H1 (cell line): ENCODE measurements around the gene BRCA1. TPM values are rescaled to one million over a fixed set of nuclear protein-coding genes. Genes with fewer than 3 reads are reported as not detected.

Experiments used
- CTCF ChIA-PET: fragments of 300-600 bp; sonication (Branson Sonifier 250); formaldehyde crosslinking; loops from one replicate; lab custom pipeline; 2021; ENCODE audit not compliant: partially characterized antibody; lab: Charles Lee
- POLR2A ChIA-PET: fragments of 300-600 bp; sonication (Branson Sonifier 250); formaldehyde crosslinking; loops from one replicate; lab custom pipeline; 2021; ENCODE audit warnings: inconsistent platforms; ENCODE audit not compliant: partially characterized antibody; lab: Charles Lee
- DNase-seq, 2 experiments: peaks; one replicate each; pipeline versions ENCODE4 v3.0.0 to v3.0.0-alpha.2; 2010 to 2022; ENCODE audit warnings: low spot score in 2 of 2, low read depth in 1 of 2, mixed read lengths in 1 of 2
- FAIRE-seq: peaks from 2 replicates; lab custom pipeline; 2011; peaks lifted over from hg19 to GRCh38; lab: Jason Lieb, UNC
- H2AFZ ChIP-seq: 2 replicates; pipeline ENCODE4 v1.8.1; 2012; ENCODE audit warnings: low read length, inconsistent platforms
- H2AK5ac ChIP-seq: 2 replicates; pipeline ENCODE4 v1.6.1; 2013; ENCODE audit warnings: low read depth, low read length
- H2BK120ac ChIP-seq: replicated peaks from 2 replicates; pipeline ENCODE3; 2013; ENCODE audit warnings: low read depth, low read length, inconsistent platforms
- H2BK12ac ChIP-seq: 2 replicates; pipeline ENCODE4 v1.6.1; 2013; ENCODE audit warnings: low read depth, low read length
- H2BK15ac ChIP-seq: 2 replicates; pipeline ENCODE4 v1.6.1; 2013; ENCODE audit warnings: low read length
- H2BK20ac ChIP-seq: 2 replicates; pipeline ENCODE4 v1.6.1; 2013; ENCODE audit warnings: low read length
- H2BK5ac ChIP-seq: 2 replicates; pipeline ENCODE4 v1.6.1; 2013; ENCODE audit warnings: low read depth, low read length
- H3K14ac ChIP-seq: 2 replicates; pipeline ENCODE4 v1.6.1; 2013; ENCODE audit warnings: inconsistent platforms; ENCODE audit not compliant: insufficient read length
- H3K18ac ChIP-seq: 2 replicates; pipeline ENCODE4 v1.6.1; 2013; ENCODE audit warnings: low read length; ENCODE audit errors: extremely low read depth
- H3K23ac ChIP-seq: 2 replicates; pipeline ENCODE4 v1.6.1; 2013; ENCODE audit warnings: inconsistent platforms; ENCODE audit not compliant: insufficient read length
- H3K23me2 ChIP-seq: 2 replicates; pipeline ENCODE4 v1.6.1; 2013; ENCODE audit warnings: low read depth, low read length
- H3K27ac ChIP-seq: 2 replicates; pipeline ENCODE4 v1.6.1; 2011; ENCODE audit warnings: low read depth, low read length, inconsistent platforms
- H3K27me3 ChIP-seq, 4 experiments: replicated peaks in 1 of 4; 1 replicate in 1 of 4; 2 replicates in 3 of 4; pipeline versions ENCODE4 v1.6.1 to v1.8.1; 2011 to 2013; ENCODE audit warnings: low read length in 3 of 4, mild to moderate bottlenecking in 3 of 4, inconsistent platforms in 2 of 4, mixed read lengths in 2 of 4, moderate library complexity in 1 of 4; ENCODE audit not compliant: control insufficient read depth in 3 of 4, insufficient read depth in 3 of 4; ENCODE audit errors: extremely low read depth in 1 of 4
- H3K36me3 ChIP-seq, 4 experiments: 2 replicates each; pipeline versions ENCODE4 v1.6.1 to v1.8.1; 2011 to 2013; ENCODE audit warnings: mild to moderate bottlenecking in 4 of 4, low read length in 3 of 4, moderate library complexity in 2 of 4, control low read depth in 1 of 4, inconsistent platforms in 1 of 4; ENCODE audit not compliant: insufficient read depth in 4 of 4, control insufficient read depth in 2 of 4
- H3K4ac ChIP-seq: replicated peaks from 2 replicates; pipeline ENCODE3; 2013; ENCODE audit warnings: low read length, low read depth, mixed read lengths, inconsistent platforms; ENCODE audit not compliant: insufficient read length
- H3K4me1 ChIP-seq, 4 experiments: replicated peaks in 1 of 4; 1 replicate in 1 of 4; 2 replicates in 3 of 4; pipeline versions ENCODE4 v1.6.1 to v1.8.1; 2011 to 2013; ENCODE audit warnings: low read length in 3 of 4, inconsistent platforms in 2 of 4, mixed read lengths in 1 of 4; ENCODE audit not compliant: insufficient read depth in 4 of 4, control insufficient read depth in 3 of 4
- H3K4me2 ChIP-seq, 2 experiments: 2 replicates each; pipeline versions ENCODE4 v1.6.1 to v1.8.1; 2011 to 2013; ENCODE audit warnings: low read depth in 2 of 2, low read length in 2 of 2, control low read depth in 1 of 2, inconsistent platforms in 1 of 2, mild to moderate bottlenecking in 1 of 2; ENCODE audit not compliant: insufficient read depth in 1 of 2
- H3K4me3 ChIP-seq, 4 experiments: fragments of 200-600, 300-600 bp in 1 of 4; sonication (generic), shearing (Covaris generic), sonication (Bioruptor Twin) in 1 of 4; 2 replicates each; pipeline versions ENCODE4 v1.5.1 to v1.8.1; 2011 to 2016; ENCODE audit warnings: low read length in 4 of 4, low read depth in 3 of 4, control low read depth in 2 of 4, inconsistent platforms in 2 of 4, mild to moderate bottlenecking in 2 of 4, mixed read lengths in 1 of 4, moderate library complexity in 1 of 4; ENCODE audit not compliant: insufficient read depth in 2 of 4; ENCODE audit errors: extremely low read depth in 1 of 4
- H3K56ac ChIP-seq: replicated peaks from 2 replicates; pipeline ENCODE3; 2013; ENCODE audit warnings: low read depth, mild to moderate bottlenecking, mixed read lengths, low read length, inconsistent platforms; ENCODE audit not compliant: insufficient read length
- H3K79me1 ChIP-seq: 2 replicates; pipeline ENCODE4 v1.6.1; 2013; ENCODE audit warnings: low read depth, low read length, control low read depth
- H3K79me2 ChIP-seq, 2 experiments: 2 replicates each; pipeline versions ENCODE4 v1.6.1 to v1.8.1; 2012 to 2013; ENCODE audit warnings: low read length in 2 of 2, mild to moderate bottlenecking in 2 of 2, inconsistent platforms in 1 of 2; ENCODE audit not compliant: insufficient read depth in 2 of 2, control insufficient read depth in 1 of 2
- H3K9ac ChIP-seq, 4 experiments: replicated peaks in 1 of 4; 1 replicate in 1 of 4; 2 replicates in 3 of 4; pipeline versions ENCODE4 v1.6.1 to v1.8.1; 2011 to 2013; ENCODE audit warnings: low read depth in 3 of 4, low read length in 3 of 4, control low read depth in 2 of 4, mild to moderate bottlenecking in 2 of 4, moderate library complexity in 2 of 4, inconsistent platforms in 1 of 4; ENCODE audit errors: extremely low read depth in 1 of 4
- H3K9me3 ChIP-seq, 2 experiments: 2 replicates each; pipeline versions ENCODE4 v1.6.1 to v1.8.1; 2012 to 2013; ENCODE audit warnings: mild to moderate bottlenecking in 2 of 2, moderate library complexity in 2 of 2, control low read depth in 1 of 2, inconsistent platforms in 1 of 2, low read depth in 1 of 2, low read length in 1 of 2, mixed read lengths in 1 of 2; ENCODE audit not compliant: insufficient read depth in 2 of 2
- H4K20me1 ChIP-seq, 2 experiments: replicated peaks in 1 of 2; 2 replicates each; pipeline versions ENCODE3 to v1.8.1; 2011 to 2013; ENCODE audit warnings: inconsistent platforms in 2 of 2, low read length in 2 of 2, mild to moderate bottlenecking in 1 of 2; ENCODE audit not compliant: insufficient read depth in 2 of 2, control insufficient read depth in 1 of 2
- H4K5ac ChIP-seq: 2 replicates; pipeline ENCODE4 v1.6.1; 2013; ENCODE audit warnings: low read length, low read depth, mixed read lengths, inconsistent platforms; ENCODE audit not compliant: insufficient read length
- H4K8ac ChIP-seq: 2 replicates; pipeline ENCODE4 v1.8.0; 2013; ENCODE audit warnings: mild to moderate bottlenecking, moderate library complexity, low read length, inconsistent platforms; ENCODE audit not compliant: insufficient read depth; ENCODE audit errors: extremely low read depth
- H4K91ac ChIP-seq: replicated peaks from 2 replicates; pipeline ENCODE3; 2013; ENCODE audit warnings: low read length, mixed read lengths, inconsistent platforms; ENCODE audit not compliant: insufficient read length
- CBX5 ChIP-seq: fragments of 300-800, 300-1000 bp; sonication (generic); IDR thresholded peaks from 2 replicates; pipeline ENCODE4 v1.7.1; 2016; ENCODE audit warnings: antibody characterized with exemption, low read length, low read depth
- E2F6 ChIP-seq: IDR thresholded peaks from 2 replicates; pipeline ENCODE4 v1.6.1; 2012; ENCODE audit warnings: inconsistent platforms
- JUND ChIP-seq: IDR thresholded peaks from 2 replicates; pipeline ENCODE4 v1.6.1; 2011; ENCODE audit warnings: mild to moderate bottlenecking, improper control_type of control experiment, low read length
- PHF8 ChIP-seq: fragments of 200-600 bp; sonication (generic); conservative IDR thresholded peaks from 2 replicates; pipeline ENCODE4 v1.7.1; 2012; ENCODE audit warnings: low read depth, mild to moderate bottlenecking, inconsistent platforms, low read length, moderate library complexity
- POLR2AphosphoS5 ChIP-seq: IDR thresholded peaks from 2 replicates; pipeline ENCODE4 v1.6.1; 2011; ENCODE audit warnings: low read depth, low read length
- RXRA ChIP-seq: IDR thresholded peaks from 2 replicates; pipeline ENCODE4 v1.6.1; 2011; ENCODE audit warnings: low read depth, mild to moderate bottlenecking, low read length, moderate library complexity; ENCODE audit not compliant: insufficient read depth
- TAF1 ChIP-seq: IDR thresholded peaks from 2 replicates; pipeline ENCODE4 v1.6.1; 2011; ENCODE audit warnings: mild to moderate bottlenecking, low read depth, low read length
- TEAD4 ChIP-seq: IDR thresholded peaks from 2 replicates; pipeline ENCODE4 v1.6.1; 2012; ENCODE audit warnings: low read depth, low read length, inconsistent platforms, mixed read lengths
- WGBS, 2 experiments: shearing (Covaris generic) in 1 of 2; methylation state at CpG; one replicate each; pipeline versions ENCODE4 v1.1.6 to v1.1.7; 2013 to 2015; ENCODE audit warnings: low lambda C conversion rate in 2 of 2, mixed read lengths in 2 of 2, inconsistent platforms in 1 of 2, low coverage in 1 of 2, missing lambda C conversion rate in 1 of 2; ENCODE audit not compliant: insufficient replicate concordance in 2 of 2, insufficient coverage in 1 of 2, insufficient read length in 1 of 2; ENCODE audit errors: extremely low coverage in 1 of 2, missing lambda C conversion rate in 1 of 2; 5-methylcytosine and 5-hydroxymethylcytosine counted together
- polyA plus RNA-seq, 7 experiments: library from polyadenylated mRNA; depleted of rRNA in 3 of 7; stranded (reverse) in 5 of 7; unstranded in 2 of 7; fragments of >200 nt in 5 of 7; fragments of 200-250 nt in 2 of 7; gene quantifications; 1 replicate in 5 of 7; 2 replicates in 1 of 7; 4 replicates in 1 of 7; pipeline versions ENCODE4 v1.2.1 to v1.2.3, GENCODE V29; 2011 to 2013; ENCODE audit warnings: missing spikeins in 2 of 7, mixed read lengths in 2 of 7
- total RNA-seq: library from RNA; stranded (reverse); fragmentation: NEBNext Ultra II Directional; extraction: Animal tissue kit (Norgen Biotek cat#: 25700); gene quantifications from 2 replicates; pipeline ENCODE4 v1.2.1, GENCODE V29; 2021
- TF ChIP-seq, protein P1 (sequence below): IDR thresholded peaks from 2 replicates; pipeline ENCODE4 v1.6.1; 2011; ENCODE audit warnings: low read depth, mild to moderate bottlenecking, low read length; ENCODE audit not compliant: insufficient read depth
- TF ChIP-seq, protein P2 (sequence below), 3 experiments: IDR thresholded peaks; 1 replicate in 2 of 3; 2 replicates in 1 of 3; pipeline versions ENCODE4 v1.5.1 to v1.6.1; 2011; ENCODE audit warnings: low read length in 3 of 3, mild to moderate bottlenecking in 3 of 3, inconsistent platforms in 2 of 3, low read depth in 1 of 3, moderate library complexity in 1 of 3; ENCODE audit not compliant: insufficient read depth in 1 of 3; ENCODE audit errors: control extremely low read depth in 1 of 3

BRCA1 gene
- total and polyA plus RNA-seq, 2 of the 8 experiments (the other 6 are each of a cell fraction or from before 2014, with no cell fraction given) = 30.7 to 39.2 TPM

DNA sequence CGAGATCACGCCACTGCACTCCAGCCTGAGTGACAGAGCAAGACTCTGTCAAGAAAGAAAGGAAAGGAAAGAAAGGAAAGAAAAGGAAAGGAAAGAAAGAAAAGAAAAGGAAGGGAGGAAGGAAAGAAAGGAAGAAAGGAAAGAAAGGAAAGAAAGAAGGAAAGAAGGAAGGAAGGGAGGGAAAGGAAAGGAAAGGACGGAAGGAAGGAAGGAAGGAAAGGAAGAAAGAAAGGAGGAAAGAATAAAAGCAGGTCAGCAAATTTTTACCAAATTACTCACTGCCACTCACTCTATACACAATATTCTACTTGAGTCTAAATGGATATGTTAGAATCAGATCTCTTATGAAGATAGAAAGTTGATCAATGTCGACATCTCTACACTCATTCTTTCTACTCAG lies 50.3 kb downstream of the BRCA1 start:
- H3K4me1 ChIP-seq = peaks cover 0 to 6% (median 2%) of the 10 kb centered on the region in 4 experiments; a peak in 2 of 7 replicates
- no peak overlapping the region for H4K5ac ChIP-seq
- ChIA-PET CTCF (interaction anchor here (1.0 kb wide), 1 partner anchor 29 kb away, joined by 4 read pairs; no protein-coding TSS in a partner anchor), POLR2A (interaction anchor here (0.6 to 1.3 kb wide), 4 partner anchors 15 to 76 kb away, joined by 3 read pairs; partner anchors contain the start of gene RPL27)
- no peak overlapping the region for H2BK5ac ChIP-seq
- no peaks in the 10 kb centered on the region for H3K79me2 ChIP-seq
- H3K9me3 ChIP-seq = no peaks in the 10 kb centered on the region
- no peak overlapping the region for H2BK12ac ChIP-seq
- no peak overlapping the region for H2BK20ac ChIP-seq
- H3K4ac ChIP-seq = no peak overlapping the region
- H3K18ac ChIP-seq = no peak overlapping the region
- H3K23ac ChIP-seq = no peak overlapping the region
- H3K36me3 ChIP-seq = peaks cover 4 to 24% (median 9%) of the 10 kb centered on the region in 4 experiments; a peak in 6 of 8 replicates
- no peak overlapping the region for H3K9ac ChIP-seq
- H3K27me3 ChIP-seq = no peaks in the 10 kb centered on the region
- no peak overlapping the region for H3K4me3 ChIP-seq
- no peak overlapping the region for H3K56ac ChIP-seq
- H2AK5ac ChIP-seq = no peak overlapping the region
- H3K23me2 ChIP-seq = no peaks in the 10 kb centered on the region
- no peak overlapping the region for H3K4me2 ChIP-seq
- no peak overlapping the region for H4K8ac ChIP-seq
- no peak overlapping the region for H2BK15ac ChIP-seq
- no peak overlapping the region for H2AFZ ChIP-seq
- no peak overlapping the region for H3K14ac ChIP-seq
- no peak for DNase-seq
- H4K20me1 ChIP-seq = no peaks in the 10 kb centered on the region
- FAIRE-seq = no peak
- no peak overlapping the region for H3K27ac ChIP-seq
- no peak overlapping the region for H2BK120ac ChIP-seq
- no peak overlapping the region for H4K91ac ChIP-seq
- WGBS, 2 experiments = 91% methylated on average over 4 of the region's 4 CpGs; no CpG with 5 or more reads in 1 of the 2 experiments
- H3K79me1 ChIP-seq = no peaks in the 10 kb centered on the region
- TF ChIP-seq POLR2AphosphoS5 = no peak
- TF ChIP-seq TAF1 = no peak
- TF ChIP-seq E2F6 = no peak
- TF ChIP-seq PHF8 = no peak
- no peak for TF ChIP-seq RXRA
- TF ChIP-seq, protein P1, sequence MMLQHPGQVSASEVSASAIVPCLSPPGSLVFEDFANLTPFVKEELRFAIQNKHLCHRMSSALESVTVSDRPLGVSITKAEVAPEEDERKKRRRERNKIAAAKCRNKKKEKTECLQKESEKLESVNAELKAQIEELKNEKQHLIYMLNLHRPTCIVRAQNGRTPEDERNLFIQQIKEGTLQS = no peak
- no peak for TF ChIP-seq CBX5
- no peak for TF ChIP-seq JUND
- TF ChIP-seq TEAD4 = no peak
- TF ChIP-seq, protein P2, sequence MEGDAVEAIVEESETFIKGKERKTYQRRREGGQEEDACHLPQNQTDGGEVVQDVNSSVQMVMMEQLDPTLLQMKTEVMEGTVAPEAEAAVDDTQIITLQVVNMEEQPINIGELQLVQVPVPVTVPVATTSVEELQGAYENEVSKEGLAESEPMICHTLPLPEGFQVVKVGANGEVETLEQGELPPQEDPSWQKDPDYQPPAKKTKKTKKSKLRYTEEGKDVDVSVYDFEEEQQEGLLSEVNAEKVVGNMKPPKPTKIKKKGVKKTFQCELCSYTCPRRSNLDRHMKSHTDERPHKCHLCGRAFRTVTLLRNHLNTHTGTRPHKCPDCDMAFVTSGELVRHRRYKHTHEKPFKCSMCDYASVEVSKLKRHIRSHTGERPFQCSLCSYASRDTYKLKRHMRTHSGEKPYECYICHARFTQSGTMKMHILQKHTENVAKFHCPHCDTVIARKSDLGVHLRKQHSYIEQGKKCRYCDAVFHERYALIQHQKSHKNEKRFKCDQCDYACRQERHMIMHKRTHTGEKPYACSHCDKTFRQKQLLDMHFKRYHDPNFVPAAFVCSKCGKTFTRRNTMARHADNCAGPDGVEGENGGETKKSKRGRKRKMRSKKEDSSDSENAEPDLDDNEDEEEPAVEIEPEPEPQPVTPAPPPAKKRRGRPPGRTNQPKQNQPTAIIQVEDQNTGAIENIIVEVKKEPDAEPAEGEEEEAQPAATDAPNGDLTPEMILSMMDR (IDR thresholded peaks at IDR 0.05; ENCODE audit: control extremely low read depth in 1 of 3, insufficient read depth in 1 of 3, low read depth in 1 of 3, low read length in 3 of 3) = no peak
